RPMI7951 (cell line): Measurements from ENCODE around the gene ADORA1. TPM values are rescaled to one million over a fixed set of nuclear protein-coding genes. Genes with fewer than 3 reads are reported as not detected.

Source experiments
- DNase-seq: peaks from one replicate; pipeline ENCODE4 v3.0.0-alpha.2; 2012; ENCODE audit warnings: low read depth
- total RNA-seq: library from RNA; depleted of rRNA; stranded (reverse); fragments of >200 nt; shearing (Covaris generic); gene quantifications from 2 replicates; pipeline ENCODE4 v1.2.3, GENCODE V29; 2014

ADORA1 gene
- total RNA-seq, 1 experiment from 2014 or later = 15.0 TPM

- DNase-seq = peak; percentile 55
Measured at GRCh38 chr1:203172184-203173010, 44.9 kb downstream of the ADORA1 start.

- DNase-seq = no peak
Measured at GRCh38 chr1:203173011-203173555, 45.6 kb downstream of the ADORA1 start.

GRCh38 chr1:203173566-203173965 is 46.0 kb downstream of the ADORA1 start:
- no peak for DNase-seq

GRCh38 chr1:203174324-203174985 is 46.9 kb downstream of the ADORA1 start:
- DNase-seq = no peak

GRCh38 chr1:203175237-203175826 is 47.8 kb downstream of the ADORA1 start, which contains the start of gene MYBPH:
TSS of gene MYBPH (minus strand) at chr1:203175826. CDS start at chr1:203175755, 71 bp downstream.
- DNase-seq = no peak

GRCh38 chr1:203175827-203176241 is 48.3 kb downstream of the ADORA1 start:
- DNase-seq = peak; percentile 51

GRCh38 chr1:203176273-203177035 is 48.9 kb downstream of the ADORA1 start:
- DNase-seq = no peak

- DNase-seq = no peak
Measured at GRCh38 chr1:203177036-203177405, 49.5 kb downstream of the ADORA1 start.

GRCh38 chr1:203177470-203178039 is 50.0 kb downstream of the ADORA1 start:
- DNase-seq = peak; percentile 74

GRCh38 chr1:203178083-203178482 is 50.6 kb downstream of the ADORA1 start:
- peak; percentile 80 for DNase-seq

- no peak for DNase-seq
Measured at GRCh38 chr1:203178821-203179666, 51.5 kb downstream of the ADORA1 start.

GRCh38 chr1:203179667-203180005 is 52.1 kb downstream of the ADORA1 start:
- no peak for DNase-seq

- no peak for DNase-seq
Measured at GRCh38 chr1:203180611-203181330, 53.2 kb downstream of the ADORA1 start.

GRCh38 chr1:203181586-203182386 is 54.3 kb downstream of the ADORA1 start:
- DNase-seq = no peak

GRCh38 chr1:203182387-203182953 is 54.9 kb downstream of the ADORA1 start:
- no peak for DNase-seq

GRCh38 chr1:203183828-203184227 is 56.3 kb downstream of the ADORA1 start:
- no peak for DNase-seq

- no peak for DNase-seq
Measured at GRCh38 chr1:203184467-203184866, 56.9 kb downstream of the ADORA1 start.

GRCh38 chr1:203185061-203185461 is 57.5 kb downstream of the ADORA1 start:
- no peak for DNase-seq

- DNase-seq = no peak
Measured at GRCh38 chr1:203185585-203185984, 58.1 kb downstream of the ADORA1 start.
